A673 (cell line): ENCODE data around the gene NRXN3.

ENCODE experiments used
- CTCF ChIP-seq: fragments of 300-800, 200-600 bp; sonication (generic); conservative IDR thresholded peaks from 2 replicates; pipeline ENCODE4 v1.5.1; 2017; ENCODE audit warnings: low read depth, mild to moderate bottlenecking, antibody characterized with exemption, low read length, moderate library complexity, mixed read lengths
- EZH2 ChIP-seq: fragments of 200-600 bp; sonication (generic); IDR thresholded peaks from 2 replicates; pipeline ENCODE4 v1.6.1; 2017; ENCODE audit warnings: borderline replicate concordance, low read depth, mild to moderate bottlenecking, mixed read lengths, antibody characterized with exemption, low read length; ENCODE audit not compliant: poor library complexity, severe bottlenecking

DNA sequence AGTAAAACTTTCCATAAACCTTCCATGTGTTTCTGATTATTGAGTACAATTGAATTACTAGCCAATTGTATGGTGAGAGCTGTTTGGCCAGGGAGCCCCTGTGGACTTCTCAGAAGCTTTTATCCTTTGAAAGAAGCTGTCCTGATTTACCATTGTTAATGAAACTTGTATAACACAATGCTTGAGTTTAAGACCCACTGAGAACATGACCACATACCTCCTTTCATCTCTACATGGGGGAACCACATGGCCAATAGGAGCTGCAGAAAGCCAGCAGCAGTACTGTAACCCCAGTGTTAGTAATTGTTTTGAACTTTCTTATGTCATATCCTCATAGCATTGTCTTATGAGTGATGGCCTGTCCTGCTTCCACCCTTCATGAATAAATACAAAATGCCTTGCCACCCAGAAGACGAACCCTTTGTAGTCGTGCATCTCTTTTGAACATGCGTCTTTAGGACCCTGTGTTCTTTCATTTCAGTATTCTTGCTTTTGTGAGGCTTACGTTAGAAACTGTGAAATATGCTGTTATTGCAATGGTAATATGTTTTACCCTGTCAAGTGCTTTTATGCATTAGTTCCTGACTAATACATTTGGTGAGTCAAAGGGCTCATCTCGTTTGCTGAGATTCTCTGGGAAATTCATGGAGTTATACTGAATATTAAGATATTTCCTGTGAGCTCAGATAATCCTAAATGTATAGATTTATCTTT lies 815.7 kb downstream of the NRXN3 start:
- TF ChIP-seq CTCF, result no peak
- no peak for TF ChIP-seq EZH2
